Stomach smooth muscle (tissue), 2 donors: Measurements from ENCODE around the gene PAMR1.

ENCODE experiments used
- H3K27ac ChIP-seq: one replicate; pipeline ENCODE4 v1.7.0; 2013; ENCODE audit warnings: mild to moderate bottlenecking, low read length, inconsistent platforms
- H3K27me3 ChIP-seq, 2 donors: one replicate each; pipeline ENCODE4 v1.7.0; 2013; ENCODE audit warnings: low read length in 2 of 2; ENCODE audit not compliant: insufficient read depth in 2 of 2, control insufficient read depth in 1 of 2
- H3K36me3 ChIP-seq, 2 donors: one replicate each; pipeline ENCODE4 v1.7.0; 2013; ENCODE audit warnings: low read length in 2 of 2; ENCODE audit not compliant: control insufficient read depth in 2 of 2, insufficient read depth in 2 of 2
- H3K4me1 ChIP-seq: one replicate; pipeline ENCODE4 v1.7.0; 2013; ENCODE audit warnings: low read length; ENCODE audit not compliant: control insufficient read depth, insufficient read depth
- H3K4me3 ChIP-seq, 2 donors: one replicate each; pipeline ENCODE4 v1.7.0; 2013; ENCODE audit warnings: low read length in 2 of 2
- H3K9ac ChIP-seq, 2 donors: one replicate each; pipeline ENCODE4 v1.7.0; 2013; ENCODE audit warnings: low read length in 2 of 2, mild to moderate bottlenecking in 1 of 2
- H3K9me3 ChIP-seq, 2 donors: one replicate each; pipeline ENCODE4 v1.7.0; 2013; ENCODE audit warnings: low read length in 2 of 2; ENCODE audit not compliant: control insufficient read depth in 2 of 2
- donor health status: healthy.
- donor health status: Pancreatic carcinoma.

Gene PAMR1

DNA sequence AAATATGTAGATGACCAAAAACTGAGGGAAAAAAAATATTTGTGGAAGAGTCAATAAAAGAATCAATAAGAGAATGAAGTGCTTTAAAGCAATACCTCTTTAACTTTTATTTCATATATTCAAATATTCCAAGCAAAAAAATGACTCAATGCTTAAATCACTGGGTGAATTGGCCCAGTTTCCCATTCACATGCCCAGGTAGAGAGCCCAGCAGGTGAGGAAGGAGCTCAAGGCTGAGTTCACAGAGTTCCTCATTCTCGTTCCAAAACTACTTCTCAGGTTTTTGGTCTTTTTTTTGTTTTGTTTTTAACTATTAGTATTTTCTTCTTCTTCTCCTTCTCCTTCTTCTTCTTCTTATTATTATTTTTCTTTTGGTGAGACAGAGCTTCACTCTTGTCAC is 136.3 kb downstream of the PAMR1 start:
- no peaks in the 10 kb centered on the region for H3K27me3 ChIP-seq
- no peak overlapping the region for H3K27ac ChIP-seq
- H3K9ac ChIP-seq, result no peak overlapping the region
- no peaks in the 10 kb centered on the region for H3K9me3 ChIP-seq
- H3K4me3 ChIP-seq, result no peak overlapping the region
- no peaks in the 10 kb centered on the region for H3K36me3 ChIP-seq
- H3K4me1 ChIP-seq, result peaks cover 17% of the 10 kb centered on the region

- Histone ChIP-seq H3K27ac (no peak overlapping the region), H3K4me1 (peaks cover 17% of the 10 kb centered on the region), H3K9ac (no peak overlapping the region), H3K27me3 (no peaks in the 10 kb centered on the region), H3K4me3 (no peak overlapping the region), H3K36me3 (no peaks in the 10 kb centered on the region), H3K9me3 (no peaks in the 10 kb centered on the region)
These were observed 137.4 kb downstream of the PAMR1 start for GRCh38 chr11:35388061-35388460.

GRCh38 chr11:35387111-35387982 is 138.1 kb downstream of the PAMR1 start:
- Histone ChIP-seq H3K36me3 (no peaks in the 10 kb centered on the region), H3K27ac (no peak overlapping the region), H3K9me3 (no peaks in the 10 kb centered on the region), H3K4me3 (no peak overlapping the region), H3K4me1 (peaks cover 14% of the 10 kb centered on the region), H3K27me3 (no peaks in the 10 kb centered on the region), H3K9ac (no peak overlapping the region)

GRCh38 chr11:35383953-35384352 is 141.5 kb downstream of the PAMR1 start:
- H3K4me1 ChIP-seq, result peaks cover 10% of the 10 kb centered on the region
- H3K9me3 ChIP-seq, result no peaks in the 10 kb centered on the region
- H3K27ac ChIP-seq, result no peak overlapping the region
- no peaks in the 10 kb centered on the region for H3K36me3 ChIP-seq
- no peak overlapping the region for H3K9ac ChIP-seq
- H3K4me3 ChIP-seq, result no peak overlapping the region
- no peaks in the 10 kb centered on the region for H3K27me3 ChIP-seq
